SU-DHL-6 (cell line): ENCODE results near the gene CEP70.
"Not testable (repeated sequence)": the region's sequence is repeated elsewhere in the genome, so short reads cannot be mapped to it uniquely, and the experiment has no call there.

Source experiments
- H2AFZ ChIP-seq: fragments of 200-600 bp; sonication (generic); 2 replicates; pipeline ENCODE4 v1.6.1; 2014; ENCODE audit warnings: low read depth, mild to moderate bottlenecking, moderate library complexity, mixed read lengths, antibody characterized with exemption, low read length; ENCODE audit not compliant: severe bottlenecking
- H3F3A ChIP-seq: fragments of 200-600 bp; shearing (Covaris generic); 2 replicates; pipeline ENCODE4 v1.6.0; 2016; ENCODE audit warnings: antibody characterized with exemption, mild to moderate bottlenecking; ENCODE audit not compliant: insufficient read depth
- H3K27ac ChIP-seq: fragments of 200-600 bp; sonication (generic); 2 replicates; pipeline ENCODE4 v1.5.1; 2016; ENCODE audit warnings: low read depth, mild to moderate bottlenecking, low read length, moderate library complexity, mixed read lengths
- H3K27me3 ChIP-seq: fragments of 200-600 bp; sonication (generic), shearing (Covaris generic); 2 replicates; pipeline ENCODE4 v1.6.0; 2014; ENCODE audit warnings: mild to moderate bottlenecking, low read length
- H3K36me3 ChIP-seq: fragments of 200-600 bp; sonication (generic); 2 replicates; pipeline ENCODE4 v1.6.1; 2014; ENCODE audit warnings: mild to moderate bottlenecking, low read length, mixed read lengths
- H3K4me2 ChIP-seq: fragments of 300-600, 200-600 bp; shearing (Covaris generic), sonication (generic); 2 replicates; pipeline ENCODE4 v1.6.0; 2014; ENCODE audit warnings: low read length, low read depth, mild to moderate bottlenecking; ENCODE audit not compliant: poor library complexity, severe bottlenecking
- H3K4me3 ChIP-seq: fragments of 200-600 bp; sonication (generic); 2 replicates; pipeline ENCODE4 v1.5.1; 2014; ENCODE audit warnings: antibody characterized with exemption, low read length, mild to moderate bottlenecking, mixed read lengths; ENCODE audit not compliant: insufficient read depth, poor library complexity, severe bottlenecking
- H3K79me2 ChIP-seq: fragments of 200-600 bp; sonication (generic); 2 replicates; pipeline ENCODE4 v1.6.1; 2014; ENCODE audit warnings: mild to moderate bottlenecking, low read length, moderate library complexity; ENCODE audit not compliant: insufficient read depth
- H3K9ac ChIP-seq: fragments of 200-600 bp; sonication (generic); 2 replicates; pipeline ENCODE4 v1.7.0; 2014; ENCODE audit warnings: mild to moderate bottlenecking, low read length
- H3K9me2 ChIP-seq: fragments of 200-600 bp; sonication (generic); replicated peaks from 2 replicates; pipeline ENCODE4 v1.6.1; 2014; ENCODE audit warnings: low read length; ENCODE audit not compliant: insufficient read depth
- H3K9me3 ChIP-seq: fragments of 200-600 bp; sonication (generic); 2 replicates; pipeline ENCODE4 v1.6.1; 2014; ENCODE audit warnings: low read length, mixed read lengths; ENCODE audit not compliant: insufficient read depth
- H4K20me1 ChIP-seq: fragments of 200-600 bp; sonication (generic); 2 replicates; pipeline ENCODE4 v1.6.1; 2014; ENCODE audit warnings: low read depth, mild to moderate bottlenecking, antibody characterized with exemption, low read length, moderate library complexity, mixed read lengths
- CTCF ChIP-seq: fragments of 200-600 bp; sonication (generic); IDR thresholded peaks from one replicate; pipeline ENCODE4 v1.5.1; 2017; ENCODE audit warnings: antibody characterized with exemption, mild to moderate bottlenecking, low read length, moderate library complexity; ENCODE audit not compliant: insufficient read depth, poor library complexity, severe bottlenecking
- EZH2phosphoT487 ChIP-seq: fragments of 200-600 bp; sonication (generic), shearing (Covaris generic); conservative IDR thresholded peaks from 2 replicates; pipeline ENCODE4 v1.6.1; 2018; ENCODE audit warnings: mild to moderate bottlenecking, antibody characterized with exemption, low read length, moderate library complexity, mixed read lengths

CEP70 gene

GRCh38 chr3:138615462-138615861, 21.4 kb upstream of the CEP70 start:
- H3K27me3 ChIP-seq = no peaks in the 10 kb centered on the region
- H3K79me2 ChIP-seq = no peaks in the 10 kb centered on the region
- no peak overlapping the region for H3K4me2 ChIP-seq
- no peaks in the 10 kb centered on the region for H3K36me3 ChIP-seq
- H4K20me1 ChIP-seq = no peaks in the 10 kb centered on the region
- no peak overlapping the region for H2AFZ ChIP-seq
- TF ChIP-seq EZH2phosphoT487 (no peak), CTCF (no peak)
- H3K9me3 ChIP-seq = no peaks in the 10 kb centered on the region
- H3F3A ChIP-seq = no peaks in the 10 kb centered on the region
- H3K27ac ChIP-seq = no peak overlapping the region
- H3K4me3 ChIP-seq = no peak overlapping the region
- H3K9me2 ChIP-seq = no peaks in the 10 kb centered on the region
- no peak overlapping the region for H3K9ac ChIP-seq

- H3F3A ChIP-seq = no peaks in the 10 kb centered on the region
- H3K27ac ChIP-seq = no peak overlapping the region
- H3K79me2 ChIP-seq = no peaks in the 10 kb centered on the region
- no peak overlapping the region for H3K4me2 ChIP-seq
- H3K27me3 ChIP-seq = no peaks in the 10 kb centered on the region
- no peaks in the 10 kb centered on the region for H3K9me3 ChIP-seq
- no peak overlapping the region for H2AFZ ChIP-seq
- no peak overlapping the region for H3K9ac ChIP-seq
- H3K9me2 ChIP-seq = no peaks in the 10 kb centered on the region
- H3K4me3 ChIP-seq = no peak overlapping the region
- H4K20me1 ChIP-seq = no peaks in the 10 kb centered on the region
- no peaks in the 10 kb centered on the region for H3K36me3 ChIP-seq
- no peak for TF ChIP-seq CTCF
- TF ChIP-seq EZH2phosphoT487 = no peak
Measured at GRCh38 chr3:138609898-138610266, 15.8 kb upstream of the CEP70 start.

- Histone ChIP-seq H2AFZ (peak within 1 kb of the TSS; percentile 75), H3K9ac (peak within 1 kb of the TSS; percentile 28; the same call in 1 of the 2 replicates), H3F3A (no peaks in the 10 kb centered on the region), H3K27ac (no peak within 1 kb of the TSS), H3K36me3 (no peaks in the 10 kb centered on the region), H3K4me2 (peak within 1 kb of the TSS; percentile 45), H3K9me3 (no peaks in the 10 kb centered on the region), H4K20me1 (no peaks in the 10 kb centered on the region), H3K27me3 (no peaks in the 10 kb centered on the region), H3K9me2 (no peaks in the 10 kb centered on the region), H3K79me2 (no peaks in the 10 kb centered on the region), H3K4me3 (no peak within 1 kb of the TSS)
- no peak for TF ChIP-seq CTCF
- 0 out of 2 replicates have a peak, but pooled peaks have one; percentile 78 for TF ChIP-seq EZH2phosphoT487
Measured at GRCh38 chr3:138608322-138609135, 14.5 kb upstream of the CEP70 start, which contains the start of gene FAIM. Gene FAIM, plus strand, starts transcription at chr3:138608771. Its CDS starts 10,956 bp downstream, at chr3:138619727.

GRCh38 chr3:138604106-138604595, 10.1 kb upstream of the CEP70 start:
- H3K36me3 ChIP-seq, H4K20me1 ChIP-seq, H3K9me3 ChIP-seq, H3K9me2 ChIP-seq, H3K4me3 ChIP-seq, H3K4me2 ChIP-seq, H3F3A ChIP-seq, H3K79me2 ChIP-seq, H3K9ac ChIP-seq, H3K27ac ChIP-seq, H3K27me3 ChIP-seq, H2AFZ ChIP-seq: not testable (repeated sequence)

- not testable (repeated sequence) for H3K27me3 ChIP-seq, H3K9me2 ChIP-seq, H2AFZ ChIP-seq, H3K79me2 ChIP-seq, H4K20me1 ChIP-seq, H3K9me3 ChIP-seq, H3K27ac ChIP-seq, H3K9ac ChIP-seq, H3F3A ChIP-seq, H3K4me2 ChIP-seq, H3K4me3 ChIP-seq, H3K36me3 ChIP-seq
Measured at GRCh38 chr3:138601661-138602060, 7.6 kb upstream of the CEP70 start.
